Adrenal gland (tissue), 12 donors: ENCODE measurements around the gene USP2. TPM values are rescaled to one million over a fixed set of nuclear protein-coding genes. Genes with fewer than 3 reads are reported as not detected.

ENCODE experiments used
- DNase-seq, 7 donors: peaks; one replicate each; pipeline ENCODE4 v3.0.0-alpha.2; 2019 to 2020
- H3K27ac ChIP-seq, 5 donors: fragments of 200-600 bp; sonication (generic) in 4 of 5; 1 replicate in 3 of 5; 2 replicates in 2 of 5; pipeline versions ENCODE4 v1.5.1 to v1.8.0; 2016 to 2020; ENCODE audit warnings: mild to moderate bottlenecking in 1 of 5
- H3K27me3 ChIP-seq: fragments of 200-600 bp; 2 replicates; pipeline ENCODE4 v1.8.0; 2021
- H3K36me3 ChIP-seq, 2 donors: fragments of 200-600 bp; replicated peaks in 1 of 2; 1 replicate in 1 of 2; 2 replicates in 1 of 2; pipeline versions ENCODE4 v1.5.1 to v1.8.0; 2018 to 2022
- H3K4me1 ChIP-seq, 2 donors: fragments of 200-600 bp; replicated peaks in 1 of 2; 1 replicate in 1 of 2; 2 replicates in 1 of 2; pipeline versions ENCODE4 v1.5.1 to v1.8.0; 2018 to 2021
- H3K4me3 ChIP-seq, 4 donors: fragments of 200-600 bp; sonication (generic) in 3 of 4; one replicate each; pipeline ENCODE4 v1.5.1; 2016 to 2018
- H3K9me3 ChIP-seq, 3 donors: fragments of 200-600 bp; sonication (generic) in 1 of 3; replicated peaks in 1 of 3; 1 replicate in 2 of 3; 2 replicates in 1 of 3; pipeline versions ENCODE4 v1.5.1 to v1.8.0; 2016 to 2021
- POLR2A ChIP-seq, 2 donors: fragments of 450-650 bp; IDR thresholded peaks; one replicate each; pipeline ENCODE4 v1.6.1; 2017; ENCODE audit warnings: antibody characterized with exemption in 2 of 2, mild to moderate bottlenecking in 2 of 2, moderate library complexity in 1 of 2
- WGBS, 4 donors: extraction: QIAGEN DNeasy Blood & Tissue Kit in 2 of 4; methylation state at CpG; one replicate each; pipeline versions ENCODE4 v1.1.5 to v1.1.7; 2013 to 2017; 5-methylcytosine and 5-hydroxymethylcytosine counted together
- intact Hi-C, 2 donors: fragments of 100-400 bp; cut with DNase I; formaldehyde crosslinking; loops; one replicate each; pipeline versions ENCODE4 v1.14.1 to v1.15.0; 2022 to 2023
- polyA plus RNA-seq, 3 donors: library from polyadenylated mRNA; stranded (reverse); fragments of 200-250 nt in 2 of 3; fragments of 350-450 nt in 1 of 3; fragmentation: Illumina TruSeq in 1 of 3; extraction: RNeasy Lipid Tissue Mini Kit (QIAGEN cat#74804) in 1 of 3; gene quantifications; one replicate each; pipeline ENCODE4 v1.2.3, GENCODE V29; 2013 to 2014
- total RNA-seq, 9 donors: library from RNA; depleted of rRNA in 4 of 9; stranded (reverse); fragments of >200 nt in 4 of 9; fragments of 120-200 nt in 1 of 9; fragmentation: NEBNext Ultra II Directional in 1 of 9; extraction: Animal tissue kit (Norgen Biotek cat#: 25700) in 1 of 9; gene quantifications; one replicate each; pipeline versions ENCODE4 v1.1.0 to v1.2.4, GENCODE V29; 2013 to 2023
- TF ChIP-seq, protein P1 (sequence below), 6 experiments: fragments of 450-650 bp in 4 of 6; fragments of 200-600 bp in 2 of 6; sonication (generic) in 1 of 6; IDR thresholded peaks; 1 replicate in 5 of 6; 2 replicates in 1 of 6; pipeline versions ENCODE4 v1.5.1 to v1.8.0; 2016 to 2021; ENCODE audit warnings: antibody characterized with exemption in 6 of 6, mild to moderate bottlenecking in 2 of 6, moderate library complexity in 1 of 6
- donor health status: healthy with polysubstance abuse.
- donor health status: Bipolar disorder and iron deficiency.
- donor health status: DM: yes; HTN: yes; CAD: no.
- donor health status: DM: no; HTN: no; CAD: no.
- donor health status: DM: no; HTN: no; CAD: no.
- donor health status: DM: yes; HTN: yes; CAD: no.

Gene USP2
- total and polyA plus RNA-seq, 12 donors, result 1.8 to 28.7 (median 9.3) TPM

DNA sequence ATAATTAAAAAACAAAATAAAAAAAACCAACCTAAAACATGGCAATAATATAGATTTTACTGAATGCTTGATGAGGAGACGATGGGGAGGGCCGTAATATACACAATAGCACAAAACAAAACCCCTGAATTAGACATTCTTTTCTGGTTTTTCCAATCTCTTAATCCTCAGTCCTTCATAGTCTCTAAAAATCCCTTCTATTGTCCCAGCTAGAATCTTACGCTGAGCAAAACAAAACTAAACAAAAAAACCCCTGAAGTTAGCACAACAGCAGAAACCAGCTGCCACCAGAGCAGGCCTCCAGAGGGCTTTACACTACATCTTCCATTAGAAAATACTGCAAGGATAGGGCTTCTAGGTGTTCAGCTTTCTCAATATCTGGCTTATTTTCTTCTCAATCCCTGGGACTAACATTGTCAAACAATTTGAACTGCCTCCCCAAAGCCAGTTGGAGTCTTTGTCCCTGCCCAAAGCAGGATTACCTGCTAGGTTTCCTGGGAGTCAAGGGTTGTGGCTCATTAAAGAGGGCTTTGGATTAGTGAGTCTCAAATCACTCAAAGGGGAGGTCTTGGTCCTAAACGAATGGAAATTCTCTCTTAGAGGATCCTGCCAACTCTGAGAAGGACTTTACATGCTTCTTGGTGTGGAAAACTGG lies 49.3 kb downstream of the USP2 start:
- Histone ChIP-seq H3K36me3 (peaks cover 0 to 11% of the 10 kb centered on the region in 2 donors), H3K9me3 (no peaks in the 10 kb centered on the region), H3K27ac (no peak overlapping the region), H3K4me3 (no peak overlapping the region), H3K27me3 (no peaks in the 10 kb centered on the region), H3K4me1 (peaks cover 7 to 12% of the 10 kb centered on the region in 2 donors)
- 77 to 86% (median 81%) methylated on average over 4 of the region's 4 CpGs for WGBS, 4 donors
- TF ChIP-seq, protein P1, sequence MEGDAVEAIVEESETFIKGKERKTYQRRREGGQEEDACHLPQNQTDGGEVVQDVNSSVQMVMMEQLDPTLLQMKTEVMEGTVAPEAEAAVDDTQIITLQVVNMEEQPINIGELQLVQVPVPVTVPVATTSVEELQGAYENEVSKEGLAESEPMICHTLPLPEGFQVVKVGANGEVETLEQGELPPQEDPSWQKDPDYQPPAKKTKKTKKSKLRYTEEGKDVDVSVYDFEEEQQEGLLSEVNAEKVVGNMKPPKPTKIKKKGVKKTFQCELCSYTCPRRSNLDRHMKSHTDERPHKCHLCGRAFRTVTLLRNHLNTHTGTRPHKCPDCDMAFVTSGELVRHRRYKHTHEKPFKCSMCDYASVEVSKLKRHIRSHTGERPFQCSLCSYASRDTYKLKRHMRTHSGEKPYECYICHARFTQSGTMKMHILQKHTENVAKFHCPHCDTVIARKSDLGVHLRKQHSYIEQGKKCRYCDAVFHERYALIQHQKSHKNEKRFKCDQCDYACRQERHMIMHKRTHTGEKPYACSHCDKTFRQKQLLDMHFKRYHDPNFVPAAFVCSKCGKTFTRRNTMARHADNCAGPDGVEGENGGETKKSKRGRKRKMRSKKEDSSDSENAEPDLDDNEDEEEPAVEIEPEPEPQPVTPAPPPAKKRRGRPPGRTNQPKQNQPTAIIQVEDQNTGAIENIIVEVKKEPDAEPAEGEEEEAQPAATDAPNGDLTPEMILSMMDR (IDR thresholded peaks at IDR 0.05), result no peak
- TF ChIP-seq POLR2A (IDR thresholded peaks at IDR 0.05), result no peak
- intact Hi-C loops, result loop anchor here in 1 of 2 donors (10.0 kb wide), 2 partner anchors 57 to 127 kb away; partner anchors contain the start of gene CBL
- no peak for DNase-seq

DNA sequence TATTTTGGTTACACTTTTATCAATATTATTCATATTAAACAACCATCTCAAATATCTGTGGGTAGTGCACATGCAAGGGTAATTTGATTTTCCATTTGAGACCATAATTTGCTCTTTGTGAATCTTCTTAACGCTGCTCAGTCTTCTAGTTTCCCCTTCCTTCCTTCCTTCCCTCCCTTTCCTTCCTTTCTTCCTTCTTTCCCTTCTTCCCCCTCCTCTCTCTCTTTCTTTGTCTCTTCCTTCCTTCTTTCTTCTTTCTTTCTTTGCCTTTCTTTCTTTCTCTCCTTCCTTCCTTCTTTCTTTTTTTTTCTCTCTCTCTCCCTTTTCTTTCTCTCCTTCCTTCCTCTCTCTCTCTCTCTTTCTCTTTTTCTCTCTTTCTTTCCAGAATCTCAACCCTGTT lies 51.3 kb downstream of the USP2 start:
- Histone ChIP-seq H3K9me3 (no peaks in the 10 kb centered on the region), H3K4me3 (no peak overlapping the region), H3K4me1 (peaks cover 5% of the 10 kb centered on the region in 2 donors), H3K27me3 (no peaks in the 10 kb centered on the region), H3K36me3 (no peaks in the 10 kb centered on the region), H3K27ac (no peak overlapping the region)
- WGBS, 4 donors, result 43 to 61% (median 57%) methylated on average over 1 of the region's 1 CpG
- no peak for TF ChIP-seq POLR2A (IDR thresholded peaks at IDR 0.05)
- TF ChIP-seq, protein P1 (IDR thresholded peaks at IDR 0.05), result no peak
- intact Hi-C loops, result loop anchor here in 1 of 2 donors (10.0 kb wide), 2 partner anchors 55 to 125 kb away; partner anchors contain the start of gene CBL
- DNase-seq, result no peak

DNA sequence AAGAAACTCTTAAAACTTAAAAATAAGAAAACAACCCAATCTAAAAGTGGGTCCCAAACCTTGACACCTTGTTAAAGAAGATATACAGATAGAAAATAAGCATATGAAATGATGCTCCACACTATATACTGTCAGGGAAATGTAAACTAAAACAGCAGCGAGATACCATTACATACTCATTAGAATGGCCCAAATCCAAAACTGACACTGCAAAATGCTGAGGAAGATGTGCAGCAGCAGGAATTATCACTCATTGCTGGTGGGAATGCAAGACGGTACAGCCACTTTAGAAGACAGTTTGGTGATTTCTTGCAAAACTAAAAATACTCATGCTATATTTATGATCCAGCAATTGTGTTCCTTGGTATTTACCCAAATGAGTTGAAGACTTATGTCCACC lies 52.2 kb downstream of the USP2 start:
- Histone ChIP-seq H3K36me3 (no peaks in the 10 kb centered on the region), H3K27ac (no peak overlapping the region), H3K4me1 (no peaks in the 10 kb centered on the region), H3K27me3 (no peaks in the 10 kb centered on the region), H3K9me3 (no peaks in the 10 kb centered on the region), H3K4me3 (no peak overlapping the region)
- DNase-seq, result no peak
- 66 to 74% (median 70%) methylated on average over 2 of the region's 2 CpGs for WGBS, 4 donors
- intact Hi-C loops, result no loop called here
- no peak for TF ChIP-seq POLR2A (IDR thresholded peaks at IDR 0.05)
- TF ChIP-seq, protein P1 (IDR thresholded peaks at IDR 0.05), result no peak

DNA sequence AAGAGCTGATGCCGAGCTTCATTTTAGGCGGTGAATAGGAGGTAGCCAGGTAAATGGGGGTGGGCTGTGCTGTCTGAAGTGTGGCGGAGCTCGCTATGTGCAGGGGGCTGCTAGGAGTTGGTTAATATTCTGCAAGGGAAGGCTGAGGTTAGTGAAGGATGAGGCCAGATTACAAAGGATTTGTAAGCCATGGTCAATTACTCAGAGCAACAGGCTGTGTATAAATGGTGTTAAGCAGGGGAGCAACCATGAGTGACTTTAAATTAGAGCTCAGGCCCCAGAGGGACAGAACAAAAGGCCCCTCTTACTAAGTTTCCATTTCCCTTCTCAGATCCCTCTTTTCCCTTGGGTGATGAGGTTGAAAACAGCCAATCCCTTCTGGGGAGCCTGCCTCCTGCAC lies 57.3 kb downstream of the USP2 start:
- TF ChIP-seq, protein P1 (IDR thresholded peaks at IDR 0.05), result no peak
- TF ChIP-seq POLR2A (IDR thresholded peaks at IDR 0.05), result no peak
- Histone ChIP-seq H3K27ac (no peak overlapping the region), H3K36me3 (no peaks in the 10 kb centered on the region), H3K27me3 (no peaks in the 10 kb centered on the region), H3K9me3 (no peaks in the 10 kb centered on the region), H3K4me1 (peaks cover 9 to 17% of the 10 kb centered on the region in 2 donors), H3K4me3 (no peak overlapping the region)
- no peak for DNase-seq
- intact Hi-C loops, result loop anchor here in 1 of 2 donors (5.0 kb wide), 1 partner anchor 122 kb away; no protein-coding TSS in a partner anchor
- whole genome bisulfite sequencing, 4 donors, result 59 to 75% (median 66%) methylated on average over 4 of the region's 4 CpGs
